ENCODE data around the gene MMS22L. TPM values are rescaled to one million over a fixed set of nuclear protein-coding genes. Genes with fewer than 3 reads are reported as not detected.

MMS22L gene
- total RNA-seq, 1 donor from 2014 or later = 9.4 TPM

DNA sequence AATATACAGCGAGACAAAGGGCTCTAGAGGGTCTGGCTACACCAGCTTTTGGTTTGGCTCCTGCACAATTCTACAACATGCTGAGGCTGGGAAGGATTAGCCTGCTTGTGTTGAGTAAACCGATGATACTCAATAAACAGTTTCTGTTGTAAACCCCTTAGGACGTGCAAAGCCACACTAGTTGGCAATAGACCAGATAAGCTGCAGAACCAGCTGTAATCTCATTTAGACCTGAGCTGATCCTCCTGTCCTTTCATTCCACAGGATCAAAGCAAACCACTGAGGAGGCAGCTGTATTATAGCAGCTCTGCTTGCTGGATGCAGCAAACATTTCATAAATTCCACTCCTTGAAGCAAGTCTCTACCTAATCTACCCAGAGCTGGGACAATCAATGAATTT is 79.7 kb downstream of the MMS22L start:
- no peak for DNase-seq (ENCODE audit: low read depth)
- Histone ChIP-seq H3K27me3 (ENCODE audit: control insufficient read depth, insufficient read depth, low read length) (no peaks in the 10 kb centered on the region), H3K4me3 (ENCODE audit: low read depth, low read length) (no peak overlapping the region), H3K36me3 (ENCODE audit: control insufficient read depth, insufficient read depth, low read length) (no peaks in the 10 kb centered on the region)
- TF ChIP-seq, protein P1, sequence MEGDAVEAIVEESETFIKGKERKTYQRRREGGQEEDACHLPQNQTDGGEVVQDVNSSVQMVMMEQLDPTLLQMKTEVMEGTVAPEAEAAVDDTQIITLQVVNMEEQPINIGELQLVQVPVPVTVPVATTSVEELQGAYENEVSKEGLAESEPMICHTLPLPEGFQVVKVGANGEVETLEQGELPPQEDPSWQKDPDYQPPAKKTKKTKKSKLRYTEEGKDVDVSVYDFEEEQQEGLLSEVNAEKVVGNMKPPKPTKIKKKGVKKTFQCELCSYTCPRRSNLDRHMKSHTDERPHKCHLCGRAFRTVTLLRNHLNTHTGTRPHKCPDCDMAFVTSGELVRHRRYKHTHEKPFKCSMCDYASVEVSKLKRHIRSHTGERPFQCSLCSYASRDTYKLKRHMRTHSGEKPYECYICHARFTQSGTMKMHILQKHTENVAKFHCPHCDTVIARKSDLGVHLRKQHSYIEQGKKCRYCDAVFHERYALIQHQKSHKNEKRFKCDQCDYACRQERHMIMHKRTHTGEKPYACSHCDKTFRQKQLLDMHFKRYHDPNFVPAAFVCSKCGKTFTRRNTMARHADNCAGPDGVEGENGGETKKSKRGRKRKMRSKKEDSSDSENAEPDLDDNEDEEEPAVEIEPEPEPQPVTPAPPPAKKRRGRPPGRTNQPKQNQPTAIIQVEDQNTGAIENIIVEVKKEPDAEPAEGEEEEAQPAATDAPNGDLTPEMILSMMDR (IDR thresholded peaks at IDR 0.05; ENCODE audit: insufficient read depth, low read length, poor library complexity, severe bottlenecking) = no peak

DNA sequence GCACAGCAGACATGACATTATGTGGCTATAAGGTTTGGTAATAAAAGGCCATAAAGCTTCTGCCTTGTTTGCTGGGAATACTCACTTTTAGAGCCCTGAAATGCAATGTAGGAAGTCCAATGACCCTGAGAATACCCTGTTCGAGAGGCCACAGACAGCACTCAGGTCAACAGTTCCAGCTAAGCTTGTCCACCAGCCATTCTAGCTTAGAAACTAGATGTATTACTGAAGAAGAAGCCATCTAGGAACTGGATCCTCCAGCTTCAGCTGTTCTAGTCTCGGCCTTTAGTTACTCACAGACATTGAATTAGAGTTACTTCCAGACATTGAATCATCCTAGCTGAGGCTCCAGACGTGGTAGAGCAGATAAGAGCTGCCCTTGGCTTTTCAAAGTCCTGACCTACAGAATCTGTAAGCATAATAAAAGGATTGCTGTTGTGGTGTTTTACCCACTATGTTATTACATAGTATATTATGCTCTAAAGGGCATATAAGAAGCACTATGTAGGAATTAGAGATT is 84.9 kb downstream of the MMS22L start:
- Histone ChIP-seq H3K4me3 (ENCODE audit: low read depth, low read length) (no peak overlapping the region), H3K27me3 (ENCODE audit: control insufficient read depth, insufficient read depth, low read length) (no peaks in the 10 kb centered on the region), H3K36me3 (ENCODE audit: control insufficient read depth, insufficient read depth, low read length) (no peaks in the 10 kb centered on the region)
- TF ChIP-seq, protein P1 (IDR thresholded peaks at IDR 0.05; ENCODE audit: insufficient read depth, low read length, poor library complexity, severe bottlenecking) = no peak
- no peak for DNase-seq (ENCODE audit: low read depth)

DNA sequence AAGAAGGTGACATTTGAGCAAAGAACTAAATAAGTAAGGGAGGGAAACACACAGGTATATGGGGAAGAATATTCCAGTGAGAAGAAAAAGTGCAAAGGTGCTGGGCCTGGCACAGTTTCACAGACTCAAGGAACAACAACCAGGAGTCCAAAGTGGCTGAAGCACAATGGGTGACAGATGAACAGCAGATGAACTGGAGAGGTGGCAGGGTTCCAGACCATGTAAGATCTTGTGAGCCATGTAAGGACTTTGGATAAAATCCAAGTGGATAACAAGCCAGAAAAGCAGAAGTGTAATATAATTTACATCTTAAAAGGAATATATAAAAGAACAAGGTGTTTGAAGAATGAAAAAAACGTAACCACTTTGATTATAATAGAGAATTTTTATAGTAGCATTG is 87.9 kb downstream of the MMS22L start:
- H3K36me3 ChIP-seq (ENCODE audit: control insufficient read depth, insufficient read depth, low read length) = no peaks in the 10 kb centered on the region
- no peak overlapping the region for H3K4me3 ChIP-seq (ENCODE audit: low read depth, low read length)
- DNase-seq (ENCODE audit: low read depth) = no peak
- no peaks in the 10 kb centered on the region for H3K27me3 ChIP-seq (ENCODE audit: control insufficient read depth, insufficient read depth, low read length)
- TF ChIP-seq, protein P1 (IDR thresholded peaks at IDR 0.05; ENCODE audit: insufficient read depth, low read length, poor library complexity, severe bottlenecking) = no peak

DNA sequence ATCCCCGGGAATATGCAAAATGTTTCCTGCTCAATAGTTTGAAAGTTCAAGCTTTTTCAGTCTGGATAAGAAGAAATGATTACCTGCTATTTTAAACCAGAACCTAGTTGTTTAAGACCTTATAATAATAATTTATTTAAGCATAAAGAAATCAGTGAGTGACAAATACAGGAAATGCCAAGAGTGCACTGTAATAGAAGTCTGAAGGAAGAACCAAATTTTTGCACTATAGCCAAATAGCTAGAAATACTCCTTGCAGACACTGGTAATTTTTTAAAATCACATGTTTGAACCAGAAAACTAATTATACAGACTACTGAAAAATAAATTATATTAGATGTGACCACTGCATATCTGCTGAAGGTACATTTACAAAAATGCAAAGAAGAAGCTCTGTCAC is 93.2 kb downstream of the MMS22L start:
- TF ChIP-seq, protein P1 (IDR thresholded peaks at IDR 0.05; ENCODE audit: insufficient read depth, low read length, poor library complexity, severe bottlenecking) = no peak
- Histone ChIP-seq H3K36me3 (ENCODE audit: control insufficient read depth, insufficient read depth, low read length) (no peaks in the 10 kb centered on the region), H3K4me3 (ENCODE audit: low read depth, low read length) (no peak overlapping the region), H3K27me3 (ENCODE audit: control insufficient read depth, insufficient read depth, low read length) (no peaks in the 10 kb centered on the region)
- no peak for DNase-seq (ENCODE audit: low read depth)

DNA sequence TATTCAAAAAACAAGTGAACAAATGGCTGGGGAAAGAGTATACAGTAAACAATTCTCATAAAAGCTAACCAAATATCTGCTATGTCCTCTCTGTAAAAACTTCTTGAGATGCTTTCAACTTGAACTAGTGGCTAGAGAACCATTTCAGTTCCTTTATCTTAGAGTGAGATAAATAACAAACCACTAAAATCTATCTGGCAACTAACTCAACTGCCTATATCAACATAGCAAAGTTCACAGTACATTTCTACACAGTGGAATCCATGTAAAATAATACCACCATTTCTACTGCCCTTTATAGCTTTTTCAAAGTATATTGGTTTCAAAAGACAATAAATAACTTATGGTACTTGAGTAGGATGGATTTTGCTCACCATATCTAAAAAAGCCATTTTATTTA is 95.1 kb downstream of the MMS22L start:
- no peaks in the 10 kb centered on the region for H3K36me3 ChIP-seq (ENCODE audit: control insufficient read depth, insufficient read depth, low read length)
- H3K27me3 ChIP-seq (ENCODE audit: control insufficient read depth, insufficient read depth, low read length) = no peaks in the 10 kb centered on the region
- TF ChIP-seq, protein P1 (IDR thresholded peaks at IDR 0.05; ENCODE audit: insufficient read depth, low read length, poor library complexity, severe bottlenecking) = no peak
- no peak for DNase-seq (ENCODE audit: low read depth)
- H3K4me3 ChIP-seq (ENCODE audit: low read depth, low read length) = no peak overlapping the region

DNA sequence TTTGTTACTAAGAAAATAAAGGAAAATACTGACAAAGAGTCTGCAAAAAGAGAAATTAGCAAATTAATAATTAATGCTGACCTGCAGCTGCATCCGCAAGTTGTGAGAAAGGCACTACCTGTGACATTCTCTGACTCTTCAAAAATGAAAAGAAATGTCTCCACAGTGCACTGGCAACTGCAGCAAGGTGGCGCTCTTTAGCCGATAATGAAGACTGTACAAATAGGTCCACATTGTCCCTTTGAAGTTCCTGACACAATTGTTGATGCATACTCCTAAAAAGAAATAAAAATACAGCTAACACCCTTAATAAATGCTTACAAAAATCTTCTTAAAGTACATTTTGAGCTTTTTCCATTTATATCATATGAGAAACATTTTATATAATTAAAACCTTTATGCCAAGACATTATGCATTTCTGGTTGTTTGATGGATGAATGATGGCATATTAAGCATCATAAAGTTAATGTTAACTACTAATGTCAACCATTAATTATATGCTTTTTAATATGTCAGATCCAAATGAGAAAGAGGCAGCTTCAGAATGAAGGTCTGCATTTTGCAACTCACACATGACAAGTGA is 96.5 kb downstream of the MMS22L start:
- Histone ChIP-seq H3K36me3 (ENCODE audit: control insufficient read depth, insufficient read depth, low read length) (no peaks in the 10 kb centered on the region), H3K27me3 (ENCODE audit: control insufficient read depth, insufficient read depth, low read length) (no peaks in the 10 kb centered on the region), H3K4me3 (ENCODE audit: low read depth, low read length) (no peak overlapping the region)
- DNase-seq (ENCODE audit: low read depth) = peak; percentile 31
- TF ChIP-seq, protein P1 (IDR thresholded peaks at IDR 0.05; ENCODE audit: insufficient read depth, low read length, poor library complexity, severe bottlenecking) = peak; percentile 92
